GM12878 (cell line): ENCODE results near the gene FN1.

Experiments
- BCL11A ChIP-seq: IDR thresholded peaks from 2 replicates; pipeline ENCODE4 v1.6.1; 2011; ENCODE audit warnings: low read depth, low read length
- ETV6 ChIP-seq, 2 experiments: fragments of 450-650 bp in 1 of 2; IDR thresholded peaks in 1 of 2; conservative IDR thresholded peaks in 1 of 2; 2 replicates each; pipeline ENCODE4 v1.6.1; 2014; ENCODE audit warnings: antibody characterized with exemption in 1 of 2, borderline replicate concordance in 1 of 2, low read depth in 1 of 2, mild to moderate bottlenecking in 1 of 2, moderate library complexity in 1 of 2
- FOXM1 ChIP-seq: IDR thresholded peaks from 2 replicates; pipeline ENCODE4 v1.6.1; 2012; ENCODE audit warnings: low read depth, mild to moderate bottlenecking, inconsistent platforms, low read length, moderate library complexity
- MAX ChIP-seq: IDR thresholded peaks from 2 replicates; pipeline ENCODE4 v1.6.1; 2012; ENCODE audit warnings: low read depth, low read length, improper control_type of control experiment
- POLR2A ChIP-seq: IDR thresholded peaks from 2 replicates; pipeline ENCODE4 v1.6.1; 2011; ENCODE audit warnings: low read depth, mild to moderate bottlenecking, low read length
- RELA ChIP-seq: fragments of 450-650 bp; IDR thresholded peaks from 2 replicates; pipeline ENCODE4 v1.8.0; 2014; ENCODE audit warnings: borderline replicate concordance; ENCODE audit not compliant: partially characterized antibody
- SREBF2 ChIP-seq: IDR thresholded peaks from 2 replicates; pipeline ENCODE4 v1.6.1; 2012; ENCODE audit warnings: mild to moderate bottlenecking, low read length
- TAF1 ChIP-seq: IDR thresholded peaks from 2 replicates; pipeline ENCODE4 v1.6.1; 2011; ENCODE audit warnings: mild to moderate bottlenecking, low read depth, low read length, borderline replicate concordance
- YY1 ChIP-seq: IDR thresholded peaks from 2 replicates; pipeline ENCODE4 v1.6.1; 2011; ENCODE audit warnings: low read depth, mild to moderate bottlenecking, low read length
- TF ChIP-seq, protein P1 (sequence below): IDR thresholded peaks from 2 replicates; pipeline ENCODE4 v1.6.1; 2012; ENCODE audit warnings: low read length, inconsistent platforms
- TF ChIP-seq, protein P2 (sequence below): fragments of 450-650 bp; IDR thresholded peaks from 2 replicates; pipeline ENCODE4 v1.6.1; 2016; ENCODE audit warnings: mild to moderate bottlenecking
- TF ChIP-seq, protein P3 (sequence below), 3 experiments: IDR thresholded peaks in 2 of 3; conservative IDR thresholded peaks in 1 of 3; 2 replicates each; pipeline ENCODE4 v1.5.1; 2011; ENCODE audit warnings: low read depth in 3 of 3, low read length in 3 of 3, mild to moderate bottlenecking in 3 of 3, control low read depth in 2 of 3, moderate library complexity in 2 of 3, inconsistent platforms in 1 of 3, mixed read lengths in 1 of 3; ENCODE audit not compliant: control insufficient read depth in 2 of 3, insufficient read depth in 1 of 3; ENCODE audit errors: extremely low read depth in 1 of 3
- TF ChIP-seq, protein P4 (sequence below): IDR thresholded peaks from 2 replicates; pipeline ENCODE4 v1.6.1; 2012; ENCODE audit warnings: mild to moderate bottlenecking, low read depth, low read length

GRCh38 chr2:215422676-215423075 lies 13.2 kb downstream of the FN1 start:
- no peak for TF ChIP-seq FOXM1
- TF ChIP-seq MAX: no peak
- TF ChIP-seq SREBF2: no peak
- TF ChIP-seq, protein P1, sequence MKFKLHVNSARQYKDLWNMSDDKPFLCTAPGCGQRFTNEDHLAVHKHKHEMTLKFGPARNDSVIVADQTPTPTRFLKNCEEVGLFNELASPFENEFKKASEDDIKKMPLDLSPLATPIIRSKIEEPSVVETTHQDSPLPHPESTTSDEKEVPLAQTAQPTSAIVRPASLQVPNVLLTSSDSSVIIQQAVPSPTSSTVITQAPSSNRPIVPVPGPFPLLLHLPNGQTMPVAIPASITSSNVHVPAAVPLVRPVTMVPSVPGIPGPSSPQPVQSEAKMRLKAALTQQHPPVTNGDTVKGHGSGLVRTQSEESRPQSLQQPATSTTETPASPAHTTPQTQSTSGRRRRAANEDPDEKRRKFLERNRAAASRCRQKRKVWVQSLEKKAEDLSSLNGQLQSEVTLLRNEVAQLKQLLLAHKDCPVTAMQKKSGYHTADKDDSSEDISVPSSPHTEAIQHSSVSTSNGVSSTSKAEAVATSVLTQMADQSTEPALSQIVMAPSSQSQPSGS: no peak
- TF ChIP-seq, protein P2, sequence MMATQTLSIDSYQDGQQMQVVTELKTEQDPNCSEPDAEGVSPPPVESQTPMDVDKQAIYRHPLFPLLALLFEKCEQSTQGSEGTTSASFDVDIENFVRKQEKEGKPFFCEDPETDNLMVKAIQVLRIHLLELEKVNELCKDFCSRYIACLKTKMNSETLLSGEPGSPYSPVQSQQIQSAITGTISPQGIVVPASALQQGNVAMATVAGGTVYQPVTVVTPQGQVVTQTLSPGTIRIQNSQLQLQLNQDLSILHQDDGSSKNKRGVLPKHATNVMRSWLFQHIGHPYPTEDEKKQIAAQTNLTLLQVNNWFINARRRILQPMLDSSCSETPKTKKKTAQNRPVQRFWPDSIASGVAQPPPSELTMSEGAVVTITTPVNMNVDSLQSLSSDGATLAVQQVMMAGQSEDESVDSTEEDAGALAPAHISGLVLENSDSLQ: no peak
- TF ChIP-seq POLR2A: no peak
- TF ChIP-seq, protein P3, sequence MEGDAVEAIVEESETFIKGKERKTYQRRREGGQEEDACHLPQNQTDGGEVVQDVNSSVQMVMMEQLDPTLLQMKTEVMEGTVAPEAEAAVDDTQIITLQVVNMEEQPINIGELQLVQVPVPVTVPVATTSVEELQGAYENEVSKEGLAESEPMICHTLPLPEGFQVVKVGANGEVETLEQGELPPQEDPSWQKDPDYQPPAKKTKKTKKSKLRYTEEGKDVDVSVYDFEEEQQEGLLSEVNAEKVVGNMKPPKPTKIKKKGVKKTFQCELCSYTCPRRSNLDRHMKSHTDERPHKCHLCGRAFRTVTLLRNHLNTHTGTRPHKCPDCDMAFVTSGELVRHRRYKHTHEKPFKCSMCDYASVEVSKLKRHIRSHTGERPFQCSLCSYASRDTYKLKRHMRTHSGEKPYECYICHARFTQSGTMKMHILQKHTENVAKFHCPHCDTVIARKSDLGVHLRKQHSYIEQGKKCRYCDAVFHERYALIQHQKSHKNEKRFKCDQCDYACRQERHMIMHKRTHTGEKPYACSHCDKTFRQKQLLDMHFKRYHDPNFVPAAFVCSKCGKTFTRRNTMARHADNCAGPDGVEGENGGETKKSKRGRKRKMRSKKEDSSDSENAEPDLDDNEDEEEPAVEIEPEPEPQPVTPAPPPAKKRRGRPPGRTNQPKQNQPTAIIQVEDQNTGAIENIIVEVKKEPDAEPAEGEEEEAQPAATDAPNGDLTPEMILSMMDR (IDR thresholded peaks at IDR 0.05 in 2 of 3, conservative IDR thresholded peaks at IDR 0.05 in 1 of 3; ENCODE audit: control insufficient read depth in 2 of 3, extremely low read depth in 1 of 3, insufficient read depth in 1 of 3, low read depth in 3 of 3, low read length in 3 of 3): no peak
- TF ChIP-seq, protein P4, sequence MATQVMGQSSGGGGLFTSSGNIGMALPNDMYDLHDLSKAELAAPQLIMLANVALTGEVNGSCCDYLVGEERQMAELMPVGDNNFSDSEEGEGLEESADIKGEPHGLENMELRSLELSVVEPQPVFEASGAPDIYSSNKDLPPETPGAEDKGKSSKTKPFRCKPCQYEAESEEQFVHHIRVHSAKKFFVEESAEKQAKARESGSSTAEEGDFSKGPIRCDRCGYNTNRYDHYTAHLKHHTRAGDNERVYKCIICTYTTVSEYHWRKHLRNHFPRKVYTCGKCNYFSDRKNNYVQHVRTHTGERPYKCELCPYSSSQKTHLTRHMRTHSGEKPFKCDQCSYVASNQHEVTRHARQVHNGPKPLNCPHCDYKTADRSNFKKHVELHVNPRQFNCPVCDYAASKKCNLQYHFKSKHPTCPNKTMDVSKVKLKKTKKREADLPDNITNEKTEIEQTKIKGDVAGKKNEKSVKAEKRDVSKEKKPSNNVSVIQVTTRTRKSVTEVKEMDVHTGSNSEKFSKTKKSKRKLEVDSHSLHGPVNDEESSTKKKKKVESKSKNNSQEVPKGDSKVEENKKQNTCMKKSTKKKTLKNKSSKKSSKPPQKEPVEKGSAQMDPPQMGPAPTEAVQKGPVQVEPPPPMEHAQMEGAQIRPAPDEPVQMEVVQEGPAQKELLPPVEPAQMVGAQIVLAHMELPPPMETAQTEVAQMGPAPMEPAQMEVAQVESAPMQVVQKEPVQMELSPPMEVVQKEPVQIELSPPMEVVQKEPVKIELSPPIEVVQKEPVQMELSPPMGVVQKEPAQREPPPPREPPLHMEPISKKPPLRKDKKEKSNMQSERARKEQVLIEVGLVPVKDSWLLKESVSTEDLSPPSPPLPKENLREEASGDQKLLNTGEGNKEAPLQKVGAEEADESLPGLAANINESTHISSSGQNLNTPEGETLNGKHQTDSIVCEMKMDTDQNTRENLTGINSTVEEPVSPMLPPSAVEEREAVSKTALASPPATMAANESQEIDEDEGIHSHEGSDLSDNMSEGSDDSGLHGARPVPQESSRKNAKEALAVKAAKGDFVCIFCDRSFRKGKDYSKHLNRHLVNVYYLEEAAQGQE: no peak
- no peak for TF ChIP-seq RELA
- no peak for TF ChIP-seq ETV6 (conservative IDR thresholded peaks at IDR 0.05 in 1 of 2, IDR thresholded peaks at IDR 0.05 in 1 of 2; ENCODE audit: borderline replicate concordance in 1 of 2, low read depth in 1 of 2)
- no peak for TF ChIP-seq BCL11A
- TF ChIP-seq TAF1: no peak
- no peak for TF ChIP-seq YY1
